ENCODE measurements around the gene ANOS1. TPM values are rescaled to one million over a fixed set of nuclear protein-coding genes. Genes with fewer than 3 reads are reported as not detected.
A peak's percentile ranks its signal among the peaks of the same experiment; 100 is the strongest.

ANOS1 gene
- total and polyA plus RNA-seq, 2 donors (not counting 1 experiment from before 2014, with no cell fraction given) = under 0.01 to 0.07 TPM

DNA sequence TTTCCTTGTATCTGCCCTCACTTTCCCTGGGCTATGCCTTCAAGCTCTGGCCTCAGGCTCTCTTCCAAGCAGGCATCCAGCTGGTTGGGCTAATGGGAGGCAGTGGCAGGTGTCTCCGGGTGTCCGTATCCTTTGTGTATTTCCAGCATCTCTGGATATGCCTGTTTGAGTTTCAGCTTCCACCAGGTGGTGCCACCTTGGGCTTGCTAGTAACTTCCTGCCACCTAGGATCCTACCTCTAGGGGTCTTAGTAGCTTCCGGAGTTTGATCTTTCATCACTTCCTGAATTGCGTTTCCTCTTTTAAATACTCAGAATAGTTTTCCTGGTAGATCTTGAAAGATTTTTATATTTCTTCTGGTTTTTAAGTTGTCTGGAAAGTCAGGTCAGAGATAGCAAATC, 23.2 kb upstream of the ANOS1 start:
- Histone ChIP-seq H3K79me2 (ENCODE audit: control insufficient read depth, insufficient read depth, low read length) (no peaks in the 10 kb centered on the region), H3K36me3 (ENCODE audit: control insufficient read depth, insufficient read depth, low read length) (no peaks in the 10 kb centered on the region), H3K9ac (ENCODE audit: insufficient read depth, low read length) (no peak overlapping the region), H3K4me3 (replicated peaks in 1 of 4; ENCODE audit: control extremely low read depth in 1 of 4, insufficient read depth in 1 of 4, low read depth in 3 of 4, low read length in 4 of 4) (no peak overlapping the region), H4K20me1 (ENCODE audit: control insufficient read depth, extremely low read depth, insufficient read depth, low read length) (no peaks in the 10 kb centered on the region), H3K9me3 (ENCODE audit: control insufficient read depth, insufficient read depth, low read depth, low read length) (no peaks in the 10 kb centered on the region), H3K27ac (ENCODE audit: insufficient read depth, low read length) (no peak overlapping the region), H3K4me1 (ENCODE audit: control insufficient read depth, extremely low read depth, insufficient read depth, low read length) (no peaks in the 10 kb centered on the region), H2AFZ (ENCODE audit: low read length) (no peak overlapping the region), H3K4me2 (ENCODE audit: extremely low read depth, insufficient read depth, low read length) (no peak overlapping the region), H3K27me3 (ENCODE audit: control insufficient read depth, insufficient read depth, low read length) (no peaks in the 10 kb centered on the region)
- TF ChIP-seq CTCF (conservative IDR thresholded peaks at IDR 0.05 in 1 of 2, IDR thresholded peaks at IDR 0.05 in 1 of 2; ENCODE audit: low read depth in 1 of 2, low read length in 2 of 2) (peak in 1 of 2 donors; percentile 8), EZH2 (IDR thresholded peaks at IDR 0.05; ENCODE audit: low read length, missing control alignments) (no peak)
- DNase-seq (ENCODE audit: low read depth in 2 of 2) = no peak

GRCh38 chrX:8749697-8750096, 17.8 kb upstream of the ANOS1 start:
- Histone ChIP-seq H3K79me2 (ENCODE audit: control insufficient read depth, insufficient read depth, low read length) (no peaks in the 10 kb centered on the region), H4K20me1 (ENCODE audit: control insufficient read depth, extremely low read depth, insufficient read depth, low read length) (no peaks in the 10 kb centered on the region), H3K27ac (ENCODE audit: insufficient read depth, low read length) (no peak overlapping the region), H3K4me3 (replicated peaks in 1 of 4; ENCODE audit: control extremely low read depth in 1 of 4, insufficient read depth in 1 of 4, low read depth in 3 of 4, low read length in 4 of 4) (no peak overlapping the region), H3K9ac (ENCODE audit: insufficient read depth, low read length) (no peak overlapping the region), H2AFZ (ENCODE audit: low read length) (no peak overlapping the region), H3K9me3 (ENCODE audit: control insufficient read depth, insufficient read depth, low read depth, low read length) (no peaks in the 10 kb centered on the region), H3K27me3 (ENCODE audit: control insufficient read depth, insufficient read depth, low read length) (no peaks in the 10 kb centered on the region), H3K4me1 (ENCODE audit: control insufficient read depth, extremely low read depth, insufficient read depth, low read length) (no peaks in the 10 kb centered on the region), H3K36me3 (ENCODE audit: control insufficient read depth, insufficient read depth, low read length) (no peaks in the 10 kb centered on the region), H3K4me2 (ENCODE audit: extremely low read depth, insufficient read depth, low read length) (no peak overlapping the region)
- DNase-seq (ENCODE audit: low read depth in 2 of 2) = no peak
- TF ChIP-seq CTCF (conservative IDR thresholded peaks at IDR 0.05 in 1 of 2, IDR thresholded peaks at IDR 0.05 in 1 of 2; ENCODE audit: low read depth in 1 of 2, low read length in 2 of 2) (no peak), EZH2 (IDR thresholded peaks at IDR 0.05; ENCODE audit: low read length, missing control alignments) (no peak)

DNA sequence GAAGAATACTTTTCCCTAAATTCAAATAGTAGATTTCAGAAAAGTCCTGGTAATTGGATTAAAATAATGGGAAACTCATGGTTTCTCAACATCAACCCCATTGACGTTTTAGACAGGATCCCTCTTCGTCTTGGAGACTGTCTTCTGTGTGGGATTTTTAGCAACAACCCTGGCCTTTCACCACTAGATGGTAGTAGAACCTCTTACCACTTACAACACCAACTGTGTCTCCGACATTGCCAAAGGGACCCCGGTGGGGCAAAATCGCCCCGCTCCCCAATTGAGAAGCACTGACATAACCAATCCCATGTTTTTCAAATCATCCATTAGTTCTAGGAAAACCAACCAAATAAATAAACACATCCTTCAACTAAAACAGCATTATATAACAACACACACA, 16.9 kb upstream of the ANOS1 start:
- Histone ChIP-seq H3K9ac (ENCODE audit: insufficient read depth, low read length) (no peak overlapping the region), H3K27me3 (ENCODE audit: control insufficient read depth, insufficient read depth, low read length) (no peaks in the 10 kb centered on the region), H3K79me2 (ENCODE audit: control insufficient read depth, insufficient read depth, low read length) (no peaks in the 10 kb centered on the region), H3K27ac (ENCODE audit: insufficient read depth, low read length) (no peak overlapping the region), H3K4me2 (ENCODE audit: extremely low read depth, insufficient read depth, low read length) (no peak overlapping the region), H4K20me1 (ENCODE audit: control insufficient read depth, extremely low read depth, insufficient read depth, low read length) (no peaks in the 10 kb centered on the region), H3K9me3 (ENCODE audit: control insufficient read depth, insufficient read depth, low read depth, low read length) (no peaks in the 10 kb centered on the region), H3K36me3 (ENCODE audit: control insufficient read depth, insufficient read depth, low read length) (no peaks in the 10 kb centered on the region), H2AFZ (ENCODE audit: low read length) (no peak overlapping the region), H3K4me3 (replicated peaks in 1 of 4; ENCODE audit: control extremely low read depth in 1 of 4, insufficient read depth in 1 of 4, low read depth in 3 of 4, low read length in 4 of 4) (no peak overlapping the region), H3K4me1 (ENCODE audit: control insufficient read depth, extremely low read depth, insufficient read depth, low read length) (no peaks in the 10 kb centered on the region)
- peak; percentile 22 to 54 for DNase-seq (ENCODE audit: low read depth in 2 of 2)
- TF ChIP-seq CTCF (conservative IDR thresholded peaks at IDR 0.05 in 1 of 2, IDR thresholded peaks at IDR 0.05 in 1 of 2; ENCODE audit: low read depth in 1 of 2, low read length in 2 of 2) = peak; percentile 49 to 66
- no peak for TF ChIP-seq EZH2 (IDR thresholded peaks at IDR 0.05; ENCODE audit: low read length, missing control alignments)

All from fibroblast of lung (primary cell).